Endothelial cell of umbilical vein (primary cell): ENCODE data around the gene IGFL1. TPM values are rescaled to one million over a fixed set of nuclear protein-coding genes. Genes with fewer than 3 reads are reported as not detected.

Experiments
- BruUV-seq: library from RNA; stranded (reverse); fragments of 400-500 nt; replicated peaks from 2 replicates; lab custom pipeline; 2021; lab: Mats Ljungman, UMichigan
- CTCF ChIA-PET: fragments of 300-600, 350-600 bp; sonication (Branson Sonifier 250); formaldehyde crosslinking; loops from one replicate; lab custom pipeline; 2021; ENCODE audit warnings: antibody characterized with exemption, inconsistent platforms; lab: Charles Lee
- POLR2A ChIA-PET: fragments of 300-600, 350-600 bp; sonication (Branson Sonifier 250); formaldehyde crosslinking; loops from one replicate; lab custom pipeline; 2021; ENCODE audit warnings: antibody characterized with exemption, inconsistent platforms; lab: Charles Lee
- DNase-seq: peaks from one replicate; pipeline ENCODE4 v3.0.0-alpha.2; 2011; ENCODE audit warnings: low read depth, low spot score
- FAIRE-seq: peaks from 2 replicates; lab custom pipeline; 2011; peaks lifted over from hg19 to GRCh38; lab: Jason Lieb, UNC
- H2AFZ ChIP-seq: 2 replicates; pipeline ENCODE4 v1.6.0; 2012; ENCODE audit warnings: low read depth, low read length, control low read depth, inconsistent platforms
- H3K27ac ChIP-seq: 2 replicates; pipeline ENCODE4 v1.5.1; 2011; ENCODE audit warnings: low read depth, mild to moderate bottlenecking, control low read depth, low read length, moderate library complexity; ENCODE audit not compliant: insufficient read depth
- H3K27me3 ChIP-seq, 2 experiments: 2 replicates each; pipeline versions ENCODE4 v1.6.0 to v1.6.1; 2011; ENCODE audit warnings: low read length in 2 of 2, mixed read lengths in 1 of 2; ENCODE audit not compliant: control insufficient read depth in 2 of 2, insufficient read depth in 2 of 2
- H3K36me3 ChIP-seq, 2 experiments: 2 replicates in 1 of 2; 3 replicates in 1 of 2; pipeline ENCODE4 v1.5.1; 2011; ENCODE audit warnings: low read length in 2 of 2, mild to moderate bottlenecking in 1 of 2, moderate library complexity in 1 of 2; ENCODE audit not compliant: control insufficient read depth in 2 of 2, insufficient read depth in 2 of 2; ENCODE audit errors: extremely low read depth in 1 of 2
- H3K4me1 ChIP-seq: 3 replicates; pipeline ENCODE4 v1.5.1; 2011; ENCODE audit warnings: mild to moderate bottlenecking, low read length; ENCODE audit not compliant: control insufficient read depth, insufficient read depth; ENCODE audit errors: extremely low read depth
- H3K4me2 ChIP-seq: 2 replicates; pipeline ENCODE4 v1.6.1; 2011; ENCODE audit warnings: low read length, control low read depth, mixed read lengths; ENCODE audit not compliant: insufficient read depth
- H3K4me3 ChIP-seq, 3 experiments: fragments of 200-600 bp in 1 of 3; sonication (generic), shearing (Covaris generic) in 1 of 3; replicated peaks in 1 of 3; 2 replicates each; pipeline ENCODE4 v1.5.1; 2011 to 2016; ENCODE audit warnings: control low read depth in 3 of 3, low read length in 3 of 3, mild to moderate bottlenecking in 2 of 3, inconsistent platforms in 1 of 3, low read depth in 1 of 3, moderate library complexity in 1 of 3; ENCODE audit not compliant: insufficient read depth in 1 of 3
- H3K79me2 ChIP-seq: 2 replicates; pipeline ENCODE4 v1.6.0; 2012; ENCODE audit warnings: low read length, inconsistent platforms; ENCODE audit not compliant: control insufficient read depth, insufficient read depth
- H3K9ac ChIP-seq: replicated peaks from 2 replicates; pipeline ENCODE3; 2011; ENCODE audit warnings: low read length, control low read depth; ENCODE audit not compliant: insufficient read depth; ENCODE audit errors: extremely low read depth
- H3K9me1 ChIP-seq: replicated peaks from 3 replicates; pipeline ENCODE4 v1.6.0; 2011; ENCODE audit warnings: mild to moderate bottlenecking, low read length; ENCODE audit not compliant: control insufficient read depth, insufficient read depth; ENCODE audit errors: extremely low read depth
- H3K9me3 ChIP-seq: replicated peaks from 2 replicates; pipeline ENCODE4 v1.5.1; 2012; ENCODE audit warnings: low read length, inconsistent platforms; ENCODE audit not compliant: control insufficient read depth, insufficient read depth
- H4K20me1 ChIP-seq: replicated peaks from 2 replicates; pipeline ENCODE3; 2011; ENCODE audit warnings: mild to moderate bottlenecking, low read length; ENCODE audit not compliant: control insufficient read depth, insufficient read depth; ENCODE audit errors: extremely low read depth
- CTCF ChIP-seq, 2 donors: IDR thresholded peaks; 1 replicate in 1 of 2; 2 replicates in 1 of 2; pipeline ENCODE4 v1.5.1; 2011; ENCODE audit warnings: low read length in 2 of 2, mild to moderate bottlenecking in 2 of 2, moderate library complexity in 2 of 2, control low read depth in 1 of 2, inconsistent platforms in 1 of 2, low read depth in 1 of 2; ENCODE audit not compliant: insufficient read depth in 1 of 2; ENCODE audit errors: extremely low read depth in 1 of 2
- EZH2 ChIP-seq: IDR thresholded peaks from 2 replicates; pipeline ENCODE4 v1.6.1; 2012; ENCODE audit warnings: borderline replicate concordance, low read depth, mild to moderate bottlenecking, moderate library complexity, low read length, inconsistent platforms; ENCODE audit not compliant: severe bottlenecking
- FOS ChIP-seq: IDR thresholded peaks from 2 replicates; pipeline ENCODE4 v1.6.1; 2011; ENCODE audit warnings: mild to moderate bottlenecking, low read length, moderate library complexity, borderline replicate concordance; ENCODE audit not compliant: insufficient read depth
- GATA2 ChIP-seq: IDR thresholded peaks from 2 replicates; pipeline ENCODE4 v1.7.0; 2011; ENCODE audit warnings: low read depth, mild to moderate bottlenecking, moderate library complexity, mixed read lengths, low read length; ENCODE audit not compliant: insufficient read length, insufficient read depth
- JUN ChIP-seq: IDR thresholded peaks from 2 replicates; pipeline ENCODE4 v1.6.1; 2011; ENCODE audit warnings: borderline replicate concordance, low read depth; ENCODE audit not compliant: insufficient read length, insufficient read depth
- MAX ChIP-seq: IDR thresholded peaks from 2 replicates; pipeline ENCODE4 v1.6.1; 2011; ENCODE audit not compliant: insufficient read depth, insufficient read length
- MYC ChIP-seq: IDR thresholded peaks from one replicate; pipeline ENCODE4 v1.6.1; 2011; ENCODE audit warnings: mild to moderate bottlenecking, low read depth, low read length
- POLR2A ChIP-seq: IDR thresholded peaks from 2 replicates; pipeline ENCODE4 v1.6.1; 2012; ENCODE audit warnings: low read depth, mild to moderate bottlenecking, control low read depth, low read length
- POLR2AphosphoS5 ChIP-seq: IDR thresholded peaks from 2 replicates; pipeline ENCODE4 v1.6.1; 2012; ENCODE audit warnings: low read depth, mild to moderate bottlenecking, control low read depth, low read length, moderate library complexity; ENCODE audit not compliant: insufficient read depth
- dilution Hi-C: fragments of 300-500 bp; cut with MboI; formaldehyde crosslinking; loops from one replicate; pipeline ENCODE4 v1.15.0; 2019; ENCODE audit warnings: low sequenced_read_pairs; ENCODE audit not compliant: extremely low pct_ligation_motif_present
- intact Hi-C: fragments of 100-400 bp; cut with micrococcal nuclease; formaldehyde crosslinking; loops from one replicate; pipeline ENCODE4 v1.10.0; 2022
- polyA plus RNA-seq, 4 experiments: library from polyadenylated mRNA; depleted of rRNA in 3 of 4; stranded (reverse) in 3 of 4; unstranded in 1 of 4; fragments of >200 nt; gene quantifications; 2 replicates each; pipeline versions ENCODE4 v1.2.1 to v1.2.3, GENCODE V29; 2011 to 2012; ENCODE audit warnings: missing spikeins in 1 of 4
- total RNA-seq: library from RNA; stranded (reverse); gene quantifications from 2 replicates; pipeline ENCODE4 v1.2.3, GENCODE V29; 2021

Gene IGFL1
- total and polyA plus RNA-seq, 2 donors (not counting 3 experiments of a cell fraction or from before 2014, with no cell fraction given): not detected

DNA sequence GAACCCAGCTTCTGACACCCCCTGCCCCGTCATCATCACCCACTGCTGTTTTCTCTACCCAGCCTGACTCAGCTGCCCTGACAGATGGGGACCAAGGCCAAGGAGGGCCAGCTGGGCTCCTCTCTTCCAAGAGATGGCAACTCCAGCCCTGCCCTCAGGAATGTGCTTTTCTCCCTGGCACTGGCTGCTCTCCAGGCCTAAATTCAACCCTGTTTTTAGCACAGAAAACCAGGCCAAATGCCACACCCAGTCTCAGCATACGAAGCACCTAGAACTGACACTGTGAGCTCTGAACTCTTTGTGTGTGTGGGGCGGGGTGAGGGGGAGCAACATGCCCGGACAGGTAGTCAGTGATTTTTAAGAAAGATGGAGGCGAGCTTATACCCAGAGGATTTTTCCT, 23.4 kb upstream of the IGFL1 start:
- dilution Hi-C loops (no loop called here), intact Hi-C loops (no loop called here)
- H3K4me3 ChIP-seq: no peak overlapping the region
- H3K9me3 ChIP-seq: no peaks in the 10 kb centered on the region
- H3K4me2 ChIP-seq: no peak overlapping the region
- H3K9ac ChIP-seq: no peak overlapping the region
- H3K79me2 ChIP-seq: no peaks in the 10 kb centered on the region
- POLR2A ChIA-PET: no interaction called here
- H3K27me3 ChIP-seq: peaks cover 2 to 9% of the 10 kb centered on the region in 2 experiments
- no peak overlapping the region for H3K27ac ChIP-seq
- CTCF ChIA-PET: interaction anchor here (1.2 to 1.4 kb wide), 2 partner anchors 17 to 177 kb away, joined by 3 read pairs; no protein-coding TSS in a partner anchor
- TF ChIP-seq GATA2 (no peak), JUN (no peak), MYC (no peak), POLR2A (no peak), EZH2 (no peak), POLR2AphosphoS5 (no peak)
- DNase-seq: no peak
- no peak for FAIRE-seq
- no peaks in the 10 kb centered on the region for H3K9me1 ChIP-seq
- no peaks in the 10 kb centered on the region for H3K36me3 ChIP-seq
- no peak overlapping the region for H2AFZ ChIP-seq
- no peaks in the 10 kb centered on the region for H3K4me1 ChIP-seq
- no TSS peak for BruUV-seq
- H4K20me1 ChIP-seq: no peaks in the 10 kb centered on the region

- dilution Hi-C loops (no loop called here), intact Hi-C loops (no loop called here)
- Histone ChIP-seq H3K9me3 (no peaks in the 10 kb centered on the region), H4K20me1 (no peaks in the 10 kb centered on the region), H3K4me1 (no peaks in the 10 kb centered on the region), H3K27ac (no peak overlapping the region), H2AFZ (no peak overlapping the region), H3K27me3 (peaks cover 2 to 9% of the 10 kb centered on the region in 2 experiments), H3K9me1 (no peaks in the 10 kb centered on the region), H3K4me3 (no peak overlapping the region), H3K79me2 (no peaks in the 10 kb centered on the region), H3K36me3 (no peaks in the 10 kb centered on the region), H3K4me2 (no peak overlapping the region), H3K9ac (no peak overlapping the region)
- POLR2A ChIA-PET: no interaction called here
- BruUV-seq: no TSS peak
- CTCF ChIA-PET: interaction anchor here (0.7 to 1.4 kb wide), 2 partner anchors 11 to 17 kb away, joined by 3 read pairs; no protein-coding TSS in a partner anchor
- no peak for TF ChIP-seq FOS
- no peak for TF ChIP-seq POLR2AphosphoS5
- no peak for TF ChIP-seq MYC
- TF ChIP-seq POLR2A: no peak
- no peak for TF ChIP-seq CTCF (IDR thresholded peaks at IDR 0.05; ENCODE audit: extremely low read depth in 1 of 2, insufficient read depth in 1 of 2, low read depth in 1 of 2, low read length in 2 of 2)
- no peak for TF ChIP-seq GATA2
- no peak for TF ChIP-seq EZH2
- TF ChIP-seq JUN: no peak
- TF ChIP-seq MAX: no peak
- DNase-seq (no peak), FAIRE-seq (no peak)
Measured at GRCh38 chr19:46206682-46207081, 22.9 kb upstream of the IGFL1 start.
